Measurements from ENCODE around the gene TBX21.
A peak's percentile ranks its signal among the peaks of the same experiment; 100 is the strongest.

Gene TBX21

DNA sequence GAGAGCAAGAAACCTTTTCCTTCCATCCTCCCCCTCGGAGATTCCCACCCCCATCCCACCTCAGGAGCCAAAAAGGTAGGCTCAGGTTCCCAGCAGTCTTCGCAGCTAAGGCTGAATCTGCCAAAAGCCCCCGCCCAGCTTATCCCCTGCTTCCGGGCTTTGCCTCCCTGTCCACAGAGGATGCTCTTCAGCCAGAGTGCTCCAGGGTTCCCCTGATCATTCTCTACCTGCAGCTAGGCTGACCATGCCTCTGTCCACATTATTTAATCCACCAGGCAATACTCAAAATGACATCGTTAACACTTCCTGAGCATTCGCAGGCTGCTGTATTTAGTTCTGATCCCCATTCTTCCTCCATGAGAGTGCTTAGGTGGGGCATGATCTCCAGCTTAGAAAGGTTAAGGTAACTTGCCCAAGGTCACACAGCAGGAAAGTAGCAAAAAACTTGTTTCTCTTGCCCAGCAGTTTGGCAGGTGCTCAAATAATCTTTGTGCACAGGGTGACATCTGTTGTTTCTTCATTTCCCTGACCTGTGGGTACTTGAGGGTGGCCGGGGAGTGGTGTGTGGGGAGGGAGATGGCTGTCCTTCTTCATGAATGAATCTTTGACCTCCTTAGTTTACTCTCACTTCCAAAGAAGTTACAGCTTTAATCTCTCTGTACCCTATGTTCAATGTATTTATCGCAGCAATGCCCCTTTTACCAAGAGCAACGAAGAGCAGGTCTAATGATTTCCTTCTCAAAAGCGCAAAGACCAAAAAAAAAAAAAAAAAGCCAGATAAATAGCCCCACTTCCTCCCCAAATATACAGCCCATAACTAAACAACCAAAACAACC is 39.9 kb upstream of the TBX21 start:
- H3K4me3 ChIP-seq (ENCODE audit: low read depth, low read length): peak overlapping the region; percentile 63
- H3K9ac ChIP-seq (ENCODE audit: low read depth, low read length): peak overlapping the region; percentile 57
- H3K27me3 ChIP-seq (ENCODE audit: control insufficient read depth, insufficient read depth, low read length): no peaks in the 10 kb centered on the region
- H3K27ac ChIP-seq (ENCODE audit: low read depth, low read length): peak overlapping the region; percentile 90
- H3K36me3 ChIP-seq (ENCODE audit: control insufficient read depth, insufficient read depth, low read length): 0 out of 2 replicates have a peak, but pooled peaks cover 5% of the 10 kb centered on the region
- peaks cover 23% of the 10 kb centered on the region for H3K4me1 ChIP-seq (ENCODE audit: control insufficient read depth, insufficient read depth, low read length)
- no peaks in the 10 kb centered on the region for H3K9me3 ChIP-seq (ENCODE audit: control insufficient read depth, insufficient read depth, low read length)

DNA sequence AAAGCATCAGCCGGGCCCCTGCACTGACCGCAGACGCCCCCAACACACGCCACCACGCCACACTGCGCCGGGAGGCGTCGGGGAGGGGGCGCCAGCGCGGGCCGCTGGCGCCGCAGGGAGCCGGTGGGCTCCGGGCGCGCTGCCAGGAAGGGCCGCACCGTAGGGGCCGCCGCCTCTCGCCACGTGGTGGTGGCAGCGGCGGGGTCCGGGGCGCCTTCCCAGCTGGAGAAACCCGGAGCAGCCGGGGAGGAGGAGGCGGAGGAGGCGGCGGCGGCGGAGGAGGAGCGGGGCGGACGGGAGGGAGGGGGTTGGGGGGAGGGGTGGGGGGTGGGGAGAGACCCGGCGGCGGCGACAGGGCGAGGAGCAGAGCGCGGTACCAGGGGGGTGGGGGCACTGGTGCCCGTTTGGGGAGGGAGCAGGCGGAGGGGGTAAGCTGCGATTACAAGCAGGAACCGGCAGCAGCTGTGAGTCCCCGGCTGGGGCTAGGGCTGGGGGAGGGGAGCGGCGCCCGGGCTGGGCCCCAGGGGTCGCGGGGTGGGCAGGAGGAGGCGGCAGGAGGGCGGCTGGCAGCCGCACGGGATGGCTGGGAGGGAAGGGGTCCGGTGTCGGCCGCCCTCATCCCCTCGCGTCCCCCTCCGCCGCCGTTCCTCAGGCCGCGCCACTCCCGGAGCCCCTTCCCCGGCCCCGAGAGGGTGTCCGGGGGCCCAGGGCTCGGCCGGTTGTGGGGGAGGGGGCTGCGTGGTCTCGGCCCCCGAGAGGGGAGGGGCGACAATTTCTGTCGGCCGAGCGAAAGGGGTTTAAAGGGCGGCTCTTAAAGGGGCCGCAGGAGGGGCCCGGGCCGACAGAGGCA is 39.1 kb upstream of the TBX21 start, which contains the start of gene TBKBP1:
Gene TBKBP1 (plus strand): TSS at position 431 of the 850 bp plus-strand sequence. CDS start 1,952 bp downstream, outside the sequence.
- peak within 1 kb of the TSS; percentile 90 for H3K27ac ChIP-seq (ENCODE audit: low read depth, low read length)
- no peaks in the 10 kb centered on the region for H3K9me3 ChIP-seq (ENCODE audit: control insufficient read depth, insufficient read depth, low read length)

DNA sequence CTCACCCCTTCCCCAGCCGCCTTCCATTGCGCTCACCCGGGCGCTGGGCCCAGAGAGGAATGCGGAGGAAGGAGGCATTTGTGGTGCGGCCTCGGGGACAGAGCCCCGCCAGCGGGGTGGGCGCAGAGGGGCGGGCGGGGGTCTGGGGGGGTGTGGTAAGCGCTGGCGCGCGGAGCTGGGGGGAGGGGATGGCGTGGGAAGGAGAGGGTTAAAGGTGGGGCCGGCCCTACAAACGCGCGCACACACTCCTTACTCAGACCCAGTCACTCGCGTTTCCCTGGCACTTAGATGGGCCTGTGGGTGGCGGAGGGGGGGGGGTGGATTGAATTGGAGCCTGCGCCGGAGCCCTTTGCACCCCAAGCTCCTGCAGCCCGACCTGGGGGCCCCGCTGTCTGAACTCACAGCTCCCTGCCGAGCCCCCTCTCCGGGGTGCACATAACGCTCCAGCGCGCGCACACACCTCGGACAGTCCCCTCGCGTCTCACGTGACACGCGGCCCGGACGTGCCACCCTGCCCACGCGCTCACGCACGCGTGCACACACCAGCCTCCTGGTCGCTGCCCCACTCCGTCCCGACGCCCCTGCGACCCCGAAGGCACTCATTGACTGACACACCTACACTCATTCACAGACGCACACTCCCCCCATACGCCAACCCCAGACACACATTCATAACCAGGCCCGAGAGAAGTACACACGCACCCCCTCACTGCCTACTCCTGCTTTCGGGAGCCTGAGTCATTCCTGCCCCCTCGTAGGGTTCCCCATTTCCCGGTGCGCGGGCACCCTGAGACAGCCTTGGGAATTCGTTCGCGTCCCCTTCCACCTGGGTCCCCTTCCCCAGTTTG is 38.2 kb upstream of the TBX21 start:
- Histone ChIP-seq H3K4me1 (ENCODE audit: control insufficient read depth, insufficient read depth, low read length) (peaks cover 23% of the 10 kb centered on the region), H3K36me3 (ENCODE audit: control insufficient read depth, insufficient read depth, low read length) (0 out of 2 replicates have a peak, but pooled peaks cover 5% of the 10 kb centered on the region), H3K27me3 (ENCODE audit: control insufficient read depth, insufficient read depth, low read length) (no peaks in the 10 kb centered on the region), H3K4me3 (ENCODE audit: low read depth, low read length) (peak overlapping the region; percentile 87), H3K9ac (ENCODE audit: low read depth, low read length) (no peak overlapping the region), H3K9me3 (ENCODE audit: control insufficient read depth, insufficient read depth, low read length) (no peaks in the 10 kb centered on the region), H3K27ac (ENCODE audit: low read depth, low read length) (peak overlapping the region; percentile 90)

More for the DNA sequence above, 39.1 kb upstream of the TBX21 start, which contains the start of gene TBKBP1:
- Histone ChIP-seq H3K4me3 (ENCODE audit: low read depth, low read length) (peak within 1 kb of the TSS; percentile 87), H3K36me3 (ENCODE audit: control insufficient read depth, insufficient read depth, low read length) (0 out of 2 replicates have a peak, but pooled peaks cover 5% of the 10 kb centered on the region), H3K4me1 (ENCODE audit: control insufficient read depth, insufficient read depth, low read length) (peaks cover 23% of the 10 kb centered on the region), H3K9ac (ENCODE audit: low read depth, low read length) (peak within 1 kb of the TSS; percentile 57), H3K27me3 (ENCODE audit: control insufficient read depth, insufficient read depth, low read length) (no peaks in the 10 kb centered on the region)

DNA sequence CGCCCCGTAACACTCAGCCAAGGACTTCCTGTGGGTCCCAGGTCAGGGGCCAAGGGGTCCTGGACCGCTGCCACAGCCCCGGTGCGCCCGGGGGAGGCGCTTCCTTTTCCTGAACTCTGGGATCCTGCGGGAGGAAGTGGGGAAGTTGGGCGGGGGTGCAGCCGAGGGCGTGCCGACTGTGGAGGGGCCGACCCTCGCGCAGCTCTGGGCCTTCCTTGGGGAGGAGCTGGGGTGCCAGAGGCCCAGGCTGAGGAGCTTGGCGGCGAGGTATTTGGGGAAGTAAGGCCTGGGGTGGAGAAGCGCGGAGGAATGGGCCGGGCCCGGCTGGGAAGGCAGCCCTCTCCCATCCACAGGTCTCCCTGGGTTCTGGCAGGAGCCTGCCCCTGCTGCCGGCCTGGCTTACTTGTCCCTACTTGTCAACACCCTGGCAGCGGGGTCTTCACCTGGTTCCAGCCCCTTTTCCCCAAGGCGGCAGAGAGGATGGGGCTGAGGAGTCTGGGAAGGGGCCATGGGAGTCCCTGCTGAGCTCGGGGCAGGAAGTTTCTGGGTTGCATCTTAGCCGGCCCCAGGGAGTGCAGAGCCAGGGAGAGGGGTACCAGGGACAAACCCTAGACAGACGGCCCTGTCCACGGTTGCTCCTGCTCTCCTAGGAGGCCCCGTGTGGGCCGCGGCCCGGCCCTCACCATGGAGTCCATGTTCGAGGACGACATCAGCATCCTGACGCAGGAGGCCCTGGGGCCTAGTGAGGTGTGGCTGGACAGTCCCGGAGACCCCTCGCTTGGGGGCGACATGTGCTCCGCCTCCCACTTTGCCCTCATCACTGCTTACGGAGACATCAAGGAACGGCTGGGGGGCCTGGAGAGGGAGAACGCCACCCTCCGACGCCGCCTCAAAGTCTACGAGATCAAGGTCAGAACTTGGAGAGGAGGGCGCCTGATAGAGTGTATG is 37.3 kb upstream of the TBX21 start:
- H3K9ac ChIP-seq (ENCODE audit: low read depth, low read length): no peak overlapping the region
- H3K9me3 ChIP-seq (ENCODE audit: control insufficient read depth, insufficient read depth, low read length): no peaks in the 10 kb centered on the region
- no peaks in the 10 kb centered on the region for H3K27me3 ChIP-seq (ENCODE audit: control insufficient read depth, insufficient read depth, low read length)
- peaks cover 7% of the 10 kb centered on the region; the same call in 1 of the 2 replicates for H3K36me3 ChIP-seq (ENCODE audit: control insufficient read depth, insufficient read depth, low read length)
- peak overlapping the region; percentile 87 for H3K4me3 ChIP-seq (ENCODE audit: low read depth, low read length)
- peak overlapping the region; percentile 15 for H3K27ac ChIP-seq (ENCODE audit: low read depth, low read length)
- H3K4me1 ChIP-seq (ENCODE audit: control insufficient read depth, insufficient read depth, low read length): peaks cover 23% of the 10 kb centered on the region

DNA sequence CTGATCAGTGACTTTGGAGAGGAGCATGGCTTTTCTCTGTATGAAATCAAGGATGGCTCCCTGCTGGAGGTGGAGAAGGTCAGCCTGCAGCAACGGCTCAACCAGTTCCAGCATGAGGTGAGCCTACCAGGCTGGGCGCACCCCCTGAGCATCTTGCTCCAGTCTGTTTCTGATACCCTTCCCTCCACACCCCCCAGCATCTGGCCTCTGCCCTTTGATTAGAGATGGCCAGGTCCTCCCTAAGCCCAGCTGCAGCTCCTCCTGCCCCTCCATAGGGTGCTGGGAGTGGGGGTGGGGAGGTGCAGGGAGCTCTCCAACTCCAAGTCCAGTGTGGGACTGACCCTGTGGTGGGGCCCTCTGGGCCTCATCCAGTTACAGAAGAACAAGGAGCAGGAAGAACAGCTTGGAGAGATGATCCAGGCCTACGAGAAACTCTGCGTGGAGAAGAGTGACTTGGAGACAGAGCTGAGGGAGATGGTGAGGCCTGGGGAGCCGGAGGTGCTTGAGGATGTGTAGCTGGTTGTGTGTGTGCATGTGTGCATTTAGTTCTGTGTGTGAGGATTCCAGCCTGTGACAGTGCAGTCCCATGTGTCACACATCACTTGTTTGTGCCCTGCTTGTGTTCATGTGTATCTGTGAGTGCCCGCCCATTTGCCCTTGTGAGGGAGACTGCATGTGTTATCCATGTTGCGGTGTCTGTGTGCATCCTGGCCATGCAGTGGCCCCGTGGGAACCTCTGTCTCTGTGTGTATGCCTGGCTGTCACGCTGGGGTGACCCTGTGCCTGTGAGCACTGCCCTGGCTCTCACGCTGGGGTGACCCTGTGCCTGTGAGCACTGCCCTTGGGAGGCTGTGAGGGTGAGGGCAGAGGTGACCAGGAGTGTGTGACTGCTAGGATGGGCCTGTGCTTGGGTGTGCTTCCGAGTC is 36.1 kb upstream of the TBX21 start:
- Histone ChIP-seq H3K4me1 (ENCODE audit: control insufficient read depth, insufficient read depth, low read length) (peaks cover 21% of the 10 kb centered on the region), H3K27ac (ENCODE audit: low read depth, low read length) (no peak overlapping the region), H3K27me3 (ENCODE audit: control insufficient read depth, insufficient read depth, low read length) (no peaks in the 10 kb centered on the region), H3K4me3 (ENCODE audit: low read depth, low read length) (no peak overlapping the region), H3K9ac (ENCODE audit: low read depth, low read length) (no peak overlapping the region), H3K9me3 (ENCODE audit: control insufficient read depth, insufficient read depth, low read length) (no peaks in the 10 kb centered on the region), H3K36me3 (ENCODE audit: control insufficient read depth, insufficient read depth, low read length) (peaks cover 7% of the 10 kb centered on the region; the same call in 1 of the 2 replicates)

DNA sequence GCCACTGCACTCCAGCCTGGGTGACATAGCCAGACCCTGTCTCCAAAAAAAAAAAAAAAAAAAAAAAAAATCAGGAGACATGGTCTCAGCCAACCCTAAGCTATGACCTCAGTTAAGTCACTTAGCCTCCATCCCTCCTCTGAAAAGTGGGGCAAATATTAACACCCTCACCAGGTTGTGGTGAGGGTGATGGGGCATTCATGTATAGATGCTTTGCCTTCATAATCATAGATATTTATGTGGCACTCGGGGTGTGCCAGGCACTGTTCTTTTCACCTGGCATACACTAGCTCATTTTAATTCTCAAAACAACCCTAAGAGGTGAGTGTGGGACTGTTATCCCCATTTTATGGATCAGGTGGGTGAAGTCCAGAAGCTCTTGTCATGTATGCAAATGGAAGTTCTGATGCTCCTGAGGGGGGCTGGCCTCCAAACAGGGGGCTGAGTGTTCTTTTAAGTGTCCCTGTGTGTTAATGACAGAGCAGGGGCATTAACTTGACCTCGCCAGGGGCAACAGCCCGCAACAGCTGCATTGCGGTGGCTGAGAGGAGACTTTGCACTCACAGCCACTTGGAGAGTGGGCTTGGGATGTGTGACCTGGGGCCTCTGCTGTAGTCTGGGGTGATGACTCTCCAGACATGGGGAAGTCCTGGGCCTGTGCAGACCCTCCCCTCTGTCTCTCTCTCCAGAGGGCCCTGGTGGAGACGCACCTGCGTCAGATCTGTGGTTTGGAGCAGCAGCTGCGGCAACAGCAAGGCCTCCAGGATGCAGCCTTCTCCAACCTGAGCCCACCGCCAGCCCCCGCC is 34.9 kb upstream of the TBX21 start:
- H3K9me3 ChIP-seq (ENCODE audit: control insufficient read depth, insufficient read depth, low read length): no peaks in the 10 kb centered on the region
- H3K27ac ChIP-seq (ENCODE audit: low read depth, low read length): no peak overlapping the region
- H3K4me3 ChIP-seq (ENCODE audit: low read depth, low read length): no peak overlapping the region
- peaks cover 7% of the 10 kb centered on the region; the same call in 1 of the 2 replicates for H3K36me3 ChIP-seq (ENCODE audit: control insufficient read depth, insufficient read depth, low read length)
- no peak overlapping the region for H3K9ac ChIP-seq (ENCODE audit: low read depth, low read length)
- H3K27me3 ChIP-seq (ENCODE audit: control insufficient read depth, insufficient read depth, low read length): no peaks in the 10 kb centered on the region
- peaks cover 10% of the 10 kb centered on the region for H3K4me1 ChIP-seq (ENCODE audit: control insufficient read depth, insufficient read depth, low read length)

DNA sequence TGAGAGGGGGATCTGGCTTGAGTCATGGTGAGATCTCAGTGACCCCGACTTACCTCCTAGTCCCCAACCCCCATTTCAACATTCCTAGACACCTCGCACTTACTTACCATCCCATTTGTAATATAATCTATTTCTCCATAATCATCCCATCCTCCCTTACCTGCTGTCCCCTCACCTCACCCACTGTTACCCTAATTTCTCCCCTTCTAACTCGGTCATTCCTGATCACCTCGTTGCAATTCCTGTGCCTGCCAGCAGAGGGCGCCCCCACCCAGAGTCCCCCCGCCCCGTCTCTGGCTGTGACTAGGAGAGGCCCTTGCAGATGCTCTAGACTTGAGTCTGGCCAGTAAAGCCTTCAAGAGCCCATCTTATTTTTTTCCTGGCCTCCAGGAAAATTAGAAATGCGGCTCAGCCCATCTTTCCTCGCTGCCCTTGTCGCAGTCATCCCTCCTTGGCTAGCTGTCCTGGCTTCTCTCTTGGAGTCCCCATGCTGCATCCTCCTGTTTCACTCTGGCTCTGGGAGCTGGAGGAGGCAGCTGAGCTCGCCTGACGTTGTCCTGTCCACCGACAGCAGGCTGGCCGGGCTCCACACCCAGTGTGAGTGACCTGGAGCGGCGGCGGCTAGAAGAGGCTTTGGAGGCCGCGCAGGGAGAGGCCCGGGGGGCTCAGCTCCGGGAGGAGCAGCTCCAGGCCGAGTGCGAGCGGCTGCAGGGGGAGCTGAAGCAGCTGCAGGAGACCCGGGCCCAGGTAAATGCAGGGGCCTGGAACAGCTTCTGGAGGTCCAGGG is 34.1 kb upstream of the TBX21 start:
- Histone ChIP-seq H3K4me3 (ENCODE audit: low read depth, low read length) (no peak overlapping the region), H3K27me3 (ENCODE audit: control insufficient read depth, insufficient read depth, low read length) (no peaks in the 10 kb centered on the region), H3K9me3 (ENCODE audit: control insufficient read depth, insufficient read depth, low read length) (no peaks in the 10 kb centered on the region), H3K9ac (ENCODE audit: low read depth, low read length) (no peak overlapping the region), H3K27ac (ENCODE audit: low read depth, low read length) (no peak overlapping the region), H3K4me1 (ENCODE audit: control insufficient read depth, insufficient read depth, low read length) (peaks cover 7% of the 10 kb centered on the region), H3K36me3 (ENCODE audit: control insufficient read depth, insufficient read depth, low read length) (peaks cover 7% of the 10 kb centered on the region; the same call in 1 of the 2 replicates)

DNA sequence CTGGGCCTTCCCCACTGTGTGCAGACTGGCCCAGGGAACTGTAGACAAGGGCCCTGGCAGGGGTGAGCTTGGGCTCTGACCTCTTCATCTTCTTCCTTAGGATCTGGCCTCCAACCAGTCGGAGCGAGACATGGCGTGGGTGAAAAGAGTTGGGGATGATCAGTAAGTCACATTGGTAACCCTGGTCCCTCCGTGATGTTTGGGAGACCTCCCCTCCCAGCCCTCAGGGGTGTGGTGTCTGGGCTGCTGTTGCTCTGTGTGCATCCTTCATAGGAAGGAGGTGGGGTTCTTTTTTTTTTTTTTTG is 33.5 kb upstream of the TBX21 start:
- no peaks in the 10 kb centered on the region for H3K27me3 ChIP-seq (ENCODE audit: control insufficient read depth, insufficient read depth, low read length)
- H3K36me3 ChIP-seq (ENCODE audit: control insufficient read depth, insufficient read depth, low read length): peaks cover 7% of the 10 kb centered on the region; the same call in 1 of the 2 replicates
- peaks cover 7% of the 10 kb centered on the region for H3K4me1 ChIP-seq (ENCODE audit: control insufficient read depth, insufficient read depth, low read length)
- H3K27ac ChIP-seq (ENCODE audit: low read depth, low read length): no peak overlapping the region
- no peak overlapping the region for H3K4me3 ChIP-seq (ENCODE audit: low read depth, low read length)
- no peaks in the 10 kb centered on the region for H3K9me3 ChIP-seq (ENCODE audit: control insufficient read depth, insufficient read depth, low read length)
- H3K9ac ChIP-seq (ENCODE audit: low read depth, low read length): no peak overlapping the region
